Measurements from ENCODE around the gene BORCS5. TPM values are rescaled to one million over a fixed set of nuclear protein-coding genes. Genes with fewer than 3 reads are reported as not detected.
"Not testable (repeated sequence)": the region's sequence is repeated elsewhere in the genome, so short reads cannot be mapped to it uniquely, and the experiment has no call there.

BORCS5 gene
- total RNA-seq: 10 to 100 TPM; 18.1 to 22.8 TPM
- 1 to 10 TPM; 7.2 to 8.4 TPM for polyA plus RNA-seq
- long read RNA-seq, donor 1, full-length matches to known transcripts: 9 of 17 reads
- long read RNA-seq, donor 1, partial matches to known transcripts: 2 of 17 reads
- long read RNA-seq, donor 1, other reads (novel, unspliced or antisense): 6 of 17 reads
- long read RNA-seq, donor 2, full-length matches to known transcripts: 4 of 12 reads
- long read RNA-seq, donor 2, partial matches to known transcripts: 0 of 12 reads
- long read RNA-seq, donor 2, other reads (novel, unspliced or antisense): 8 of 12 reads

DNA sequence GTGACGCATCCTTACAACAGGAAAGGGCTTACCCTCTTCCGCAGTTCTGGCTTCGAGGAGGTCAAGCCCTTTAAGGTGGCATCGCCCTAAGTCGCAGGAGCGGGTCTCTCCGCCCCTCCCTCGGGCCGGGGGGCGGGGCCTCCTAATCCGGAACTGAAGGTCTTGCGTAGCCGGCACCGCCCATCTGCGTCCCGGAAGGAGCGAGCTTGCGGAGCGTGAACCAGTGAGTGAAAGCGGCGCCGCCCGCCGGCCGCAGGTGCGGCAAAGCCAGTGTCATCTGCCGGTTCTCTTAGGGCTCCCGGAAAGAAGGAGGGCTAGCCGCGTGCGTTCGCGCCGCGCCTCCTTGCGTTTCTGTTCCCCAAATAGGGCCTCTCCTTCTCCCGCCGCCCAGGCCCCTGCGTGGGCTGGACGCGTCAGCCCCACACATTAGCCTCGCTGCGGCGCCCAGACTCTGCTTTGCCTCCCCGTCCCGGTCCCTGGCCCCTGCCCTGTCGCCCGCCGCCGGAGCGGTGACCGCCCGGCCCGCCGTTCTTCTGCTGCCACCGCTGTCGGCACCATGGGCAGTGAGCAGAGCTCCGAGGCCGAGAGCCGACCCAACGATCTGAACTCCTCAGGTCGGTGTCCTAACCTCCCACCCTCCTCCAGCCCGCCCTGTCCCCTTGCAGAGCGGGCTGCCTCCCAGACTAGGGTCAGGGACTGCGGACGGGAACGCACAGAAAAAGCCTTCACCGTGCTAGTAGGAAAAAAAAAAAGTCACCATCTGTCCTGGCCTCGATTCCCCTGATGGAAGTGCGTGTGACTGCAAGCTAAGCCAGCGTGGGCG lies at the start of gene BORCS5:
BORCS5 (plus strand) TSS at position 183 of the 823 bp plus-strand sequence; CDS start at position 557, 374 bp downstream.
- no peaks in the 10 kb centered on the region for H3K36me3 ChIP-seq (ENCODE audit: control insufficient read depth in 1 of 2, insufficient read depth in 2 of 2, low read length in 1 of 2)
- WGBS, 2 donors: 0% methylated on average over 71 to 72 of the region's 72 CpGs
- H3K4me3 ChIP-seq (ENCODE audit: low read length in 2 of 2): peak within 1 kb of the TSS; percentile 59 to 65
- intact Hi-C loops (cut with DNase I): no loop called here
- H3K27ac ChIP-seq (ENCODE audit: low read depth in 1 of 2, low read length in 2 of 2): peak within 1 kb of the TSS; percentile 62 to 90
- DNase-seq (peak; percentile 98 to 99), ATAC-seq (ENCODE audit: low FRiP score) (peak; percentile 97)
- no peaks in the 10 kb centered on the region for H3K9me3 ChIP-seq (ENCODE audit: control insufficient read depth, low read length)
- H3K27me3 ChIP-seq (ENCODE audit: control insufficient read depth in 1 of 2, insufficient read depth in 2 of 2, low read length in 1 of 2): no peaks in the 10 kb centered on the region
- no peaks in the 10 kb centered on the region for H3K4me1 ChIP-seq (ENCODE audit: control insufficient read depth in 1 of 2, insufficient read depth in 2 of 2, low read length in 2 of 2)

DNA sequence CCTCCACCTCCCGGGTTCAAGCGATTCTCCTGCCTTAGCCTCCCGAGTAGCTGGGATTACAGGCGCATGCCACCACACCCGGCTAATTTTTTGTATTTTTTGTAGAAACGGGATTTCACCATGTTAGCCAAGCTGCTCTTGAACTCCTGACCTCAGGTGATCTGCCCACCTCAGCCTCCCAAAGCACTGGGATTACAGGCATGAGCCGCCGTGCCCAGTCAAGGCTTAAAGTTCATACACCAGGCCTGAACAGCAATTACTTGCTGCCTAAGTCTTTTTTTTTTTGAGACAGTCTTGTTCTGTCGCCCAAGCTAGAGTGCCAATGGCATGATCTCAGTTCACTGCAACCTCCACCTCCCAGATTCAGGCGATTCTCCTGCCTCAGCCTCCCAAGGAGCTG lies 46.2 kb upstream of the BORCS5 start:
- intact Hi-C loops (cut with DNase I); H3K9me3 ChIP-seq (ENCODE audit: control insufficient read depth, low read length); ATAC-seq (ENCODE audit: low FRiP score); H3K27ac ChIP-seq (ENCODE audit: low read depth in 1 of 2, low read length in 2 of 2); H3K36me3 ChIP-seq (ENCODE audit: control insufficient read depth in 1 of 2, insufficient read depth in 2 of 2, low read length in 1 of 2); H3K4me3 ChIP-seq (ENCODE audit: low read length in 2 of 2); H3K27me3 ChIP-seq (ENCODE audit: control insufficient read depth in 1 of 2, insufficient read depth in 2 of 2, low read length in 1 of 2); H3K4me1 ChIP-seq (ENCODE audit: control insufficient read depth in 1 of 2, insufficient read depth in 2 of 2, low read length in 2 of 2); DNase-seq: not testable (repeated sequence)
- 86 to 89% methylated on average over 10 of the region's 10 CpGs for WGBS, 2 donors

- no peak overlapping the region for H3K27ac ChIP-seq (ENCODE audit: low read depth in 1 of 2, low read length in 2 of 2)
- H3K27me3 ChIP-seq (ENCODE audit: control insufficient read depth in 1 of 2, insufficient read depth in 2 of 2, low read length in 1 of 2): no peaks in the 10 kb centered on the region
- no peaks in the 10 kb centered on the region for H3K4me1 ChIP-seq (ENCODE audit: control insufficient read depth in 1 of 2, insufficient read depth in 2 of 2, low read length in 2 of 2)
- H3K36me3 ChIP-seq (ENCODE audit: control insufficient read depth in 1 of 2, insufficient read depth in 2 of 2, low read length in 1 of 2): no peaks in the 10 kb centered on the region
- ATAC-seq (ENCODE audit: low FRiP score) (no peak), DNase-seq (no peak)
- no peaks in the 10 kb centered on the region for H3K9me3 ChIP-seq (ENCODE audit: control insufficient read depth, low read length)
- intact Hi-C loops (cut with DNase I): no loop called here
- no peak overlapping the region for H3K4me3 ChIP-seq (ENCODE audit: low read length in 2 of 2)
Observed at GRCh38 chr12:12315838-12316237, 41.0 kb upstream of the BORCS5 start.

DNA sequence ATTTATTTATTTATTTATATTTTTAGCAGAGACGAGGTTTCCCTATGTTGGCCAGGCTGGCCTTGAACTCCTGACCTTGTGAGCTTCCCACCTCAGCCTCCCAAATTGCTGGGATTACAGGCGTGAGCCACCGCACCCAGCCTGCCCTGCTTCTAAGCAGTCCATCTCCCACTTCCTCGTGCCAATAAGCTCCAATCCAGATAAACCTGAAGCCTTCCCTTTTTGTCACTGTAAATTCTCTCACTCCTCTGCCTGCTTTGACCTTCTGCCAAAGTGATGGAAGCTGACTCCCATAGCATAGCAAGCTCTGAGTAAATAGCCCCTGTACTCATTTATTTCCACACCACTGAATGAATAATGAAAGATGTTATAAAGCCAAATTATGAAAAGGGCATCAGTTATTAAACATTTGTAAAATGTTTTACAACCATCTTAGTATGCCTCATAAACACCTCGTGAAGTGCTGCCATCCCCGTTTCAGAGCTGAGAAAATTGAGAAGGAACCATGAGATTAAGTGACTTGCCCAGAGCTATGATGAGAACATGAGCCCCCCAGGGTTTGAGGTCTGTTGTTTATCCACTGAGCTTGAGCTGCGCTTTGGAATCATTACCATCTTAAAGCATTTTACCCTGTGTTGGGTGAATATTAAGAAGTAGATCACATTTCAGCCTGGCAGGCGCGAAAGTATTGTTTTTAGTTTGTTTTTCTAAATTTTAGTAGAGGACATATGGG lies 37.3 kb upstream of the BORCS5 start:
- H3K27me3 ChIP-seq (ENCODE audit: control insufficient read depth in 1 of 2, insufficient read depth in 2 of 2, low read length in 1 of 2): no peaks in the 10 kb centered on the region
- H3K27ac ChIP-seq (ENCODE audit: low read depth in 1 of 2, low read length in 2 of 2): peak overlapping the region in 1 of 2 donors; percentile 52
- DNase-seq (no peak), ATAC-seq (ENCODE audit: low FRiP score) (peak; percentile 45)
- 35 to 42% methylated on average over 9 of the region's 9 CpGs for WGBS, 2 donors
- H3K4me3 ChIP-seq (ENCODE audit: low read length in 2 of 2): peak overlapping the region in 1 of 2 donors; percentile 26
- H3K9me3 ChIP-seq (ENCODE audit: control insufficient read depth, low read length): no peaks in the 10 kb centered on the region
- no peaks in the 10 kb centered on the region for H3K4me1 ChIP-seq (ENCODE audit: control insufficient read depth in 1 of 2, insufficient read depth in 2 of 2, low read length in 2 of 2)
- intact Hi-C loops (cut with DNase I): loop anchor here in 1 of 2 donors (10.0 kb wide), 1 partner anchor 55 kb away; the partner anchor contains the start of gene LRP6
- no peaks in the 10 kb centered on the region for H3K36me3 ChIP-seq (ENCODE audit: control insufficient read depth in 1 of 2, insufficient read depth in 2 of 2, low read length in 1 of 2)

GRCh38 chr12:12323118-12323517 lies 33.8 kb upstream of the BORCS5 start:
- H3K27ac ChIP-seq (ENCODE audit: low read depth in 1 of 2, low read length in 2 of 2): no peak overlapping the region
- no peak for DNase-seq
- H3K36me3 ChIP-seq (ENCODE audit: control insufficient read depth in 1 of 2, insufficient read depth in 2 of 2, low read length in 1 of 2): peaks cover 0 to 2% of the 10 kb centered on the region in 2 donors
- WGBS, 2 donors: 73 to 82% methylated on average over 3 to 4 of the region's 4 CpGs
- no peaks in the 10 kb centered on the region for H3K4me1 ChIP-seq (ENCODE audit: control insufficient read depth in 1 of 2, insufficient read depth in 2 of 2, low read length in 2 of 2)
- intact Hi-C loops (cut with DNase I): loop anchor here in 1 of 2 donors (10.0 kb wide), 1 partner anchor 58 kb away; the partner anchor contains the start of gene LRP6
- no peak for ATAC-seq (ENCODE audit: low FRiP score)
- H3K27me3 ChIP-seq (ENCODE audit: control insufficient read depth in 1 of 2, insufficient read depth in 2 of 2, low read length in 1 of 2): no peaks in the 10 kb centered on the region
- no peaks in the 10 kb centered on the region for H3K9me3 ChIP-seq (ENCODE audit: control insufficient read depth, low read length)
- no peak overlapping the region for H3K4me3 ChIP-seq (ENCODE audit: low read length in 2 of 2)

DNA sequence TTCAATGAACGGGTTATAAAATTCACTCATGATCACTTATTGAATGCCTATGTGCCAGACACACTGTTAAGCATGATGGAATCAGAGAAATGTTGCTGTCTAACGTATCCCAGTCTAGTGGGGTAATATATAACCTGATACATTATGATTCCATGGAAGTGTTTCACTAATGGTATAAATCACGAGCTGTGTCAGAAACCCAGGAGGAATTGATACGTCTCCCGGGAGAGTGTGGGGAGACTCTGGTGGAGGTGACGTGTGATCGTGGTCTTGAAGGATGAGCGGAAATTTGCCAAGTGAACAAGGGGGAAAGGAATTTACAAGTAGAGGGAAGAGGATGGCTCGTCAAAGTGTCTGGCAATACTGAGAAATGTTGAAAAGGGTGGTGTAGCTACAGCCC lies 33.3 kb upstream of the BORCS5 start:
- no peak overlapping the region for H3K4me3 ChIP-seq (ENCODE audit: low read length in 2 of 2)
- no peak for DNase-seq
- no peaks in the 10 kb centered on the region for H3K4me1 ChIP-seq (ENCODE audit: control insufficient read depth in 1 of 2, insufficient read depth in 2 of 2, low read length in 2 of 2)
- no peak for ATAC-seq (ENCODE audit: low FRiP score)
- peaks cover 0 to 2% of the 10 kb centered on the region in 2 donors for H3K36me3 ChIP-seq (ENCODE audit: control insufficient read depth in 1 of 2, insufficient read depth in 2 of 2, low read length in 1 of 2)
- no peaks in the 10 kb centered on the region for H3K9me3 ChIP-seq (ENCODE audit: control insufficient read depth, low read length)
- 76 to 85% methylated on average over 9 of the region's 9 CpGs for WGBS, 2 donors
- intact Hi-C loops (cut with DNase I): loop anchor here in 1 of 2 donors (10.0 kb wide), 1 partner anchor 59 kb away; the partner anchor contains the start of gene LRP6
- no peak overlapping the region for H3K27ac ChIP-seq (ENCODE audit: low read depth in 1 of 2, low read length in 2 of 2)
- H3K27me3 ChIP-seq (ENCODE audit: control insufficient read depth in 1 of 2, insufficient read depth in 2 of 2, low read length in 1 of 2): no peaks in the 10 kb centered on the region

- no peaks in the 10 kb centered on the region for H3K9me3 ChIP-seq (ENCODE audit: control insufficient read depth, low read length)
- peaks cover 0 to 4% of the 10 kb centered on the region in 2 donors for H3K36me3 ChIP-seq (ENCODE audit: control insufficient read depth in 1 of 2, insufficient read depth in 2 of 2, low read length in 1 of 2)
- H3K4me3 ChIP-seq (ENCODE audit: low read length in 2 of 2): no peak overlapping the region
- WGBS, 2 donors: 86 to 95% methylated on average over 3 of the region's 3 CpGs
- no peak for ATAC-seq (ENCODE audit: low FRiP score)
- no peak overlapping the region for H3K27ac ChIP-seq (ENCODE audit: low read depth in 1 of 2, low read length in 2 of 2)
- intact Hi-C loops (cut with DNase I): loop anchor here (2.0 to 10.0 kb wide), 3 partner anchors 61 to 244 kb away; partner anchors contain the start of gene LRP6 (in 1 of the 2)
- H3K27me3 ChIP-seq (ENCODE audit: control insufficient read depth in 1 of 2, insufficient read depth in 2 of 2, low read length in 1 of 2): no peaks in the 10 kb centered on the region
- DNase-seq: no peak
- H3K4me1 ChIP-seq (ENCODE audit: control insufficient read depth in 1 of 2, insufficient read depth in 2 of 2, low read length in 2 of 2): no peaks in the 10 kb centered on the region
Observed at GRCh38 chr12:12326262-12326661, 30.6 kb upstream of the BORCS5 start.

DNA sequence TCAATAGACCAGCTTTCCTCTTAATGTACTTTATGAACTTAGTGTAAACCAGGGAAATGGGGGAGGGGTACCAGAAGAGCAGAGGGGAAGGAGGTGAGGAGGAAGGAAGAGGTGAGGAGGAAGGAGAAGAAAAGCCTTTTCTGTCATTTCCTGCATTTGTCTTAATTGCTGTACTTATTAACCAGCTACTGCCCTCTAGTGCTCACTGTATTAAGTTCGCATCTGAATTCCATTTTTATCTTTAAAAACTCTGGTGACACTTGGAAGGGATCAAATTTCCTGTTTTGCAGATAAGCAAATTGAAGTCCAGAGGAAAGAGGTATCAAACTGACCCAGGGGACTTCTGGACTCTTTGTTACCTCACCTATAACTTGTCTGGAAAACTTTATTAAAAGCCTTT lies 29.1 kb upstream of the BORCS5 start:
- H3K27ac ChIP-seq (ENCODE audit: low read depth in 1 of 2, low read length in 2 of 2): no peak overlapping the region
- H3K4me3 ChIP-seq (ENCODE audit: low read length in 2 of 2): no peak overlapping the region
- DNase-seq: no peak
- H3K36me3 ChIP-seq (ENCODE audit: control insufficient read depth in 1 of 2, insufficient read depth in 2 of 2, low read length in 1 of 2): peaks cover 0 to 4% of the 10 kb centered on the region in 2 donors
- intact Hi-C loops (cut with DNase I): loop anchor here (2.0 to 10.0 kb wide), 3 partner anchors 63 to 246 kb away; partner anchors contain the start of gene LRP6 (in 1 of the 2)
- no peaks in the 10 kb centered on the region for H3K4me1 ChIP-seq (ENCODE audit: control insufficient read depth in 1 of 2, insufficient read depth in 2 of 2, low read length in 2 of 2)
- WGBS, 2 donors: 1 to 3% methylated on average over 1 of the region's 1 CpG
- no peaks in the 10 kb centered on the region for H3K9me3 ChIP-seq (ENCODE audit: control insufficient read depth, low read length)
- peak; percentile 68 for ATAC-seq (ENCODE audit: low FRiP score)
- H3K27me3 ChIP-seq (ENCODE audit: control insufficient read depth in 1 of 2, insufficient read depth in 2 of 2, low read length in 1 of 2): no peaks in the 10 kb centered on the region
